B cell (primary cell): Measurements from ENCODE around the gene SNF8. TPM values are rescaled to one million over a fixed set of nuclear protein-coding genes. Genes with fewer than 3 reads are reported as not detected.

Experiments used
- ATAC-seq: fragments of 200-7000 bp; cut with Tn5 transposase; one replicate; pipeline ENCODE4 v1.10.0; 2021; ENCODE audit warnings: low read depth, mild to moderate bottlenecking, moderate number of reproducible peaks, moderate library complexity
- CTCF ChIA-PET: fragments of 350-600 bp; sonication (Branson Sonifier 250); formaldehyde crosslinking; loops from one replicate; lab custom pipeline; 2021; ENCODE audit warnings: antibody characterized with exemption, inconsistent platforms; lab: Charles Lee
- POLR2A ChIA-PET: fragments of 350-600 bp; sonication (Branson Sonifier 250); formaldehyde crosslinking; loops from one replicate; lab custom pipeline; 2021; ENCODE audit warnings: antibody characterized with exemption; lab: Charles Lee
- DNase-seq: peaks from one replicate; pipeline ENCODE4 v3.0.0; 2013
- H2AFZ ChIP-seq: 2 replicates; pipeline ENCODE4 v1.6.1; 2012; ENCODE audit warnings: mild to moderate bottlenecking, low read depth, low read length; ENCODE audit not compliant: insufficient read depth, poor library complexity, severe bottlenecking
- H3K27ac ChIP-seq, 2 donors: 1 replicate in 1 of 2; 2 replicates in 1 of 2; pipeline ENCODE4 v1.5.1; 2012 to 2013; ENCODE audit warnings: low read length in 2 of 2, mild to moderate bottlenecking in 2 of 2, moderate library complexity in 1 of 2
- H3K27me3 ChIP-seq, 4 experiments: fragments of 200-600 bp in 1 of 4; sonication (generic) in 1 of 4; replicated peaks in 1 of 4; 1 replicate in 2 of 4; 2 replicates in 2 of 4; pipeline versions ENCODE4 v1.6.1 to v1.7.0; 2013 to 2016; ENCODE audit warnings: low read length in 3 of 4, mild to moderate bottlenecking in 2 of 4, mixed read lengths in 1 of 4, moderate library complexity in 1 of 4; ENCODE audit not compliant: insufficient read depth in 4 of 4, control insufficient read depth in 3 of 4; ENCODE audit errors: control extremely low read depth in 1 of 4
- H3K36me3 ChIP-seq, 2 experiments: replicated peaks in 1 of 2; 1 replicate in 1 of 2; 2 replicates in 1 of 2; pipeline versions ENCODE4 v1.6.1 to v1.7.1; 2013; ENCODE audit warnings: low read length in 1 of 2; ENCODE audit not compliant: insufficient read depth in 2 of 2, control insufficient read depth in 1 of 2; ENCODE audit errors: control extremely low read depth in 1 of 2, extremely low read depth in 1 of 2
- H3K4me1 ChIP-seq, 2 donors: fragments of 200-600 bp in 1 of 2; sonication (generic) in 1 of 2; 1 replicate in 1 of 2; 2 replicates in 1 of 2; pipeline versions ENCODE4 v1.5.1 to v1.6.1; 2013 to 2017; ENCODE audit warnings: low read length in 2 of 2; ENCODE audit not compliant: control insufficient read depth in 2 of 2, insufficient read depth in 2 of 2
- H3K4me2 ChIP-seq: replicated peaks from 2 replicates; pipeline ENCODE3; 2012; ENCODE audit warnings: mild to moderate bottlenecking, low read depth, low read length; ENCODE audit not compliant: poor library complexity, severe bottlenecking
- H3K4me3 ChIP-seq, 5 experiments: fragments of 200-600 bp in 1 of 5; sonication (generic) in 1 of 5; 1 replicate in 3 of 5; 2 replicates in 2 of 5; pipeline versions ENCODE4 v1.5.1 to v1.7.0; 2011 to 2016; ENCODE audit warnings: low read length in 4 of 5, mild to moderate bottlenecking in 4 of 5, low read depth in 2 of 5, control low read depth in 1 of 5, moderate library complexity in 1 of 5; ENCODE audit not compliant: insufficient read depth in 1 of 5; ENCODE audit errors: control extremely low read depth in 1 of 5, extremely low read depth in 1 of 5
- H3K79me2 ChIP-seq: fragments of 200-600 bp; sonication (generic); one replicate; pipeline ENCODE4 v1.6.0; 2016; ENCODE audit warnings: low read length; ENCODE audit not compliant: control insufficient read depth, insufficient read depth
- H3K9ac ChIP-seq: fragments of 200-600 bp; sonication (generic); 2 replicates; pipeline ENCODE4 v1.6.1; 2017; ENCODE audit warnings: mild to moderate bottlenecking, low read length, moderate library complexity
- H3K9me3 ChIP-seq, 3 donors: one replicate each; pipeline versions ENCODE4 v1.6.1 to v1.7.1; 2013; ENCODE audit warnings: low read length in 2 of 3; ENCODE audit not compliant: control insufficient read depth in 2 of 3, insufficient read depth in 1 of 3; ENCODE audit errors: control extremely low read depth in 1 of 3
- H4K20me1 ChIP-seq: 2 replicates; pipeline ENCODE4 v1.6.0; 2012; ENCODE audit warnings: mild to moderate bottlenecking, low read length; ENCODE audit not compliant: insufficient read depth, control insufficient read depth, poor library complexity, severe bottlenecking
- H3K27ac Mint-ChIP-seq: one replicate; pipeline ENCODE4 v1.8.0; 2021; ENCODE audit warnings: mixed read lengths
- H3K27me3 Mint-ChIP-seq: one replicate; pipeline ENCODE4 v1.8.0; 2021; ENCODE audit warnings: mixed read lengths
- H3K4me1 Mint-ChIP-seq: one replicate; pipeline ENCODE4 v1.8.0; 2021; ENCODE audit warnings: mixed read lengths
- H3K4me3 Mint-ChIP-seq: one replicate; pipeline ENCODE4 v1.8.0; 2021; ENCODE audit warnings: mixed read lengths
- H3K9me3 Mint-ChIP-seq: one replicate; pipeline ENCODE4 v1.8.0; 2022; ENCODE audit warnings: mixed read lengths; ENCODE audit not compliant: insufficient read depth
- EZH2 ChIP-seq: IDR thresholded peaks from 2 replicates; pipeline ENCODE4 v1.6.1; 2012; ENCODE audit warnings: borderline replicate concordance, low read depth, mild to moderate bottlenecking, moderate library complexity, low read length; ENCODE audit not compliant: insufficient read depth, poor library complexity, severe bottlenecking
- WGBS: methylation state at CpG from one replicate; pipeline ENCODE4 v1.1.5; 2013; ENCODE audit warnings: missing lambda C conversion rate; ENCODE audit not compliant: insufficient coverage; 5-methylcytosine and 5-hydroxymethylcytosine counted together
- intact Hi-C: fragments of 100-400 bp; cut with micrococcal nuclease; formaldehyde crosslinking; loops from one replicate; pipeline ENCODE4 v1.10.0; 2022
- polyA plus RNA-seq: library from polyadenylated mRNA; depleted of rRNA; stranded (reverse); fragments of >200 nt; gene quantifications from 2 replicates; pipeline ENCODE4 v1.2.3, GENCODE V29; 2012
- total RNA-seq, 2 donors: library from RNA; stranded (reverse); fragments of 120-200 nt in 1 of 2; gene quantifications; 1 replicate in 1 of 2; 2 replicates in 1 of 2; pipeline versions ENCODE4 v1.2.3 to v1.2.4, GENCODE V29; 2013 to 2022
- TF ChIP-seq, protein P1 (sequence below): fragments of 200-600 bp; IDR thresholded peaks from one replicate; pipeline ENCODE4 v1.8.0; 2022; ENCODE audit warnings: antibody characterized with exemption, mild to moderate bottlenecking

The SNF8 gene
- total and polyA plus RNA-seq, 2 donors (not counting 1 experiment from before 2014, with no cell fraction given) = 77.5 to 94.6 TPM

DNA sequence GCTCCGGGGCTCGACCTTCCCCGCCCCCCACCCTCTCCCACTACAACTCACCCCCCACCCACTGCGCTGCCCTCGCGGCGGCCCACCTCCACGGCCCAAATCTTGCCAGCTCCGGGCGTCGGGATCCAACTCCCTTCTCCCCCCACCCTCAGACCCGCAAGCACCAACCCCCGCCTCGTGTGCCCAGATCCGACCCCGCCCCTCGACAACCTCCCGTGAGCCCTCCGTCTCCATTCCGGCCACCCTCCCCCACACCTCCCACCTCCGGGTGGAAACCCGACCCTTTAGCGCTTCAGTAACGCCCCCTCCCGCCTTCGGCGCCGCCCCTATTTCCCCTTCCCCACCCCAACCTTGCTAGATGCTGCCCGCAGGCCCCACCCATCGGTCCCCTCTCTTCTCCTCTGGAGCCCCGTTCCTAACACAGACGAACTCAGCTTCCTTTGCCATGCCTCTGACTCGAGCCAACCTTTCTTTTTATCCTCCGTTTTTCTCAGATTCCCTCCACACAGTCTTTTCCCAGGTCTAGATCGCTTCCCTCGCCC lies 35.7 kb downstream of the SNF8 start:
- Histone ChIP-seq H4K20me1 (peaks cover 46% of the 10 kb centered on the region), H3K27me3 (no peaks in the 10 kb centered on the region), H3K4me3 (peak overlapping the region; percentile 19 to 79 (median 72)), H3K4me1 (peaks cover 26 to 30% of the 10 kb centered on the region in 2 donors), H3K4me2 (peak overlapping the region; percentile 84), H3K36me3 (peaks cover 0 to 34% of the 10 kb centered on the region in 2 experiments), H2AFZ (peak overlapping the region; percentile 81), H3K9me3 (no peaks in the 10 kb centered on the region), H3K79me2 (peaks cover 58% of the 10 kb centered on the region), H3K27ac (peak overlapping the region; percentile 78 to 82), H3K9ac (peak overlapping the region; percentile 67)
- Mint-ChIP-seq H3K9me3 (no peaks in the 10 kb centered on the region), H3K27ac (peak overlapping the region; percentile 91), H3K4me3 (peak overlapping the region; percentile 92), H3K27me3 (no peaks in the 10 kb centered on the region), H3K4me1 (peaks cover 50% of the 10 kb centered on the region)
- ChIA-PET CTCF (interaction anchor here (1.0 to 2.7 kb wide), 3 partner anchors 24 to 104 kb away, joined by 3 to 10 read pairs (median 7); no protein-coding TSS in a partner anchor), POLR2A (interaction anchor here (0.6 to 2.6 kb wide), 11 partner anchors 13 to 965 kb away, joined by 3 to 30 read pairs (median 5); partner anchors contain the start of genes ATP5MC1 and SNF8)
- peak; percentile 50 for ATAC-seq
- DNase-seq = peak; percentile 84
- no peak for TF ChIP-seq EZH2
- TF ChIP-seq, protein P1, sequence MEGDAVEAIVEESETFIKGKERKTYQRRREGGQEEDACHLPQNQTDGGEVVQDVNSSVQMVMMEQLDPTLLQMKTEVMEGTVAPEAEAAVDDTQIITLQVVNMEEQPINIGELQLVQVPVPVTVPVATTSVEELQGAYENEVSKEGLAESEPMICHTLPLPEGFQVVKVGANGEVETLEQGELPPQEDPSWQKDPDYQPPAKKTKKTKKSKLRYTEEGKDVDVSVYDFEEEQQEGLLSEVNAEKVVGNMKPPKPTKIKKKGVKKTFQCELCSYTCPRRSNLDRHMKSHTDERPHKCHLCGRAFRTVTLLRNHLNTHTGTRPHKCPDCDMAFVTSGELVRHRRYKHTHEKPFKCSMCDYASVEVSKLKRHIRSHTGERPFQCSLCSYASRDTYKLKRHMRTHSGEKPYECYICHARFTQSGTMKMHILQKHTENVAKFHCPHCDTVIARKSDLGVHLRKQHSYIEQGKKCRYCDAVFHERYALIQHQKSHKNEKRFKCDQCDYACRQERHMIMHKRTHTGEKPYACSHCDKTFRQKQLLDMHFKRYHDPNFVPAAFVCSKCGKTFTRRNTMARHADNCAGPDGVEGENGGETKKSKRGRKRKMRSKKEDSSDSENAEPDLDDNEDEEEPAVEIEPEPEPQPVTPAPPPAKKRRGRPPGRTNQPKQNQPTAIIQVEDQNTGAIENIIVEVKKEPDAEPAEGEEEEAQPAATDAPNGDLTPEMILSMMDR = no peak
- intact Hi-C loops = loop anchor here (1.0 to 10.0 kb wide), 5 partner anchors 17 to 880 kb away; partner anchors contain the start of genes ATP5MC1, CALCOCO2, CBX1 and KAT7
- WGBS = 2% methylated on average over 35 of the region's 36 CpGs
